T-helper 1 cell treated with Interleukin-12 subunit alpha and Interleukin-12 subunit beta and Interleukin-4 antibody, amounts not matched to agents 30 μg/mL and 1 μg/mL, for 36 hours (primary cell): ENCODE results near the gene MARF1.
"Not testable (repeated sequence)": the region's sequence is repeated elsewhere in the genome, so short reads cannot be mapped to it uniquely, and the experiment has no call there.

Source experiments
- H3K27ac Mint-ChIP-seq: one replicate; pipeline ENCODE4 v1.8.0; 2021; ENCODE audit warnings: mild to moderate bottlenecking, mixed read lengths
- H3K27me3 Mint-ChIP-seq: one replicate; pipeline ENCODE4 v1.8.0; 2021; ENCODE audit warnings: low read depth, mixed read lengths
- H3K36me3 Mint-ChIP-seq: one replicate; pipeline ENCODE4 v1.8.0; 2021; ENCODE audit warnings: low read depth, mixed read lengths
- H3K4me1 Mint-ChIP-seq: one replicate; pipeline ENCODE4 v1.8.0; 2021; ENCODE audit warnings: low read depth, mixed read lengths
- H3K4me3 Mint-ChIP-seq: one replicate; pipeline ENCODE4 v1.8.0; 2021; ENCODE audit warnings: mild to moderate bottlenecking, moderate library complexity, mixed read lengths
- H3K9me3 Mint-ChIP-seq: one replicate; pipeline ENCODE4 v1.8.0; 2021; ENCODE audit warnings: mixed read lengths

MARF1 gene

DNA sequence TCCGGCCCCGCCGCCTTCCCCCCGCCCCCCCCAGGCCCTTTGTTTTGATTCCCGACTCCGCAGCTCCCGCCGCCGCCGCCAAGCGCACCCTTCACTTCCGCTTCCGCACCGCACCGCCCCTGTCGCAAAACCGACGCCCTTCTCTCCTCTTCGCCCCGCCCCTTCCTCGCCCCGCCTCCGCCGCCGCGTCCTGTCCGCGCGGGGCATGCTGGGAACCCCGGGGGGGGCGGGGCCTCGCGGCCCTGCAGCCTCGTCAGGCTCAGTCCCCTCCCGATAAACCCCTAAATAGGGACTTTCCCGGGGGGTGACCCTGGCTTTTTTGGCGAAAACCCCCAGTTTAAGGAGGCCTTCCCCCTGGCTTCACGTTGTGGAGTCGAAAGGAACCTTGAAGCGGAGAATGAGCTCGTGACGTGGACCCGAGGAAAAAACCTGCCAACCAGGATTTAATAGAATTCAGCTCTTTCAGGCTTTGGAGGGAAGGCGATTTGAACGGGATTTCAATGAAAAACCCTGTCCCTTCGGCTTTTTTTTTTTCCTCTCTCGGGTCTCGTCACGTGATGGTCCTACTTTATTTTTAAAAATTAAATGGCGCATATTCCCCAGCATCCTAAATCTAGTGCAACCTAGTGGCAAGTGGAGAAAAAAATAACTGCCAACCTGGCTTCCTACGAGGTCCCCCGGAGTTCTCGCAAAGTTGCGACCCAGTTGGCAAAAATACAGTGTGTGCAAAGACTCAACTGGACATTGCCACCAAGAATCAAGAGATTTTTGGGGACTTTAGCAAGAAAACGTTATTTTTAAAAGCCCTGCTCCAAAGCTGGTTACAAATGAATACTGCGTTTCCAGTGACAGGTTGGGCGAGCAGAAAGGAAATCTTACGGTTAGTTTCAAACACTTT lies at the start of gene MARF1:
Gene MARF1, minus strand, starts transcription at position 107 of the 898 bp plus-strand sequence. CDS start 3,921 bp downstream, outside the sequence.
- H3K36me3 Mint-ChIP-seq = peaks cover 18% of the 10 kb centered on the region
- peaks cover 42% of the 10 kb centered on the region for H3K4me1 Mint-ChIP-seq
- H3K4me3 Mint-ChIP-seq = peak within 1 kb of the TSS; percentile 90
- no peaks in the 10 kb centered on the region for H3K9me3 Mint-ChIP-seq
- no peaks in the 10 kb centered on the region for H3K27me3 Mint-ChIP-seq
- peak within 1 kb of the TSS; percentile 98 for H3K27ac Mint-ChIP-seq

DNA sequence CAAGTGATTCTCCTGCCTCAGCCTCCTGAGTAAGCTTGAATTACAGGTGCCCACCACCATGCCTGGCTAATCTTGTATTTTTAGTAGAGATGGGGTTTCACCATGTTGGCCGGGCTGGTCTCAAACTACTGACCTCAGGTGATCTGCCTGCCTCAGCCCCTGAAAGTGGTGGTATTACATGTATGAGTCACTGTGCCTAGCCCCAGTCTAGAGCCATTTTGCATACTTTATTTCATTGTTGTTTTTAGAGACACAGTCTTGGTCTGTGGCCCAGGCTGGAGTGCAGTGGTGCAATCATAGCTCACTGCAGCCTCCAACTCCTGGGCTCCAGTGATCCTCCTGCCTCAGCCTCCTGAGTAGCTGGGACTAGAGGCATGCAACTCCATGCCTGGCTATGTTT lies 49.6 kb upstream of the MARF1 start:
- H3K27me3 Mint-ChIP-seq, H3K9me3 Mint-ChIP-seq, H3K4me1 Mint-ChIP-seq, H3K4me3 Mint-ChIP-seq, H3K27ac Mint-ChIP-seq: not testable (repeated sequence)
- H3K36me3 Mint-ChIP-seq = peaks cover 46% of the 10 kb centered on the region

- Mint-ChIP-seq H3K27me3 (no peaks in the 10 kb centered on the region), H3K4me3 (no peak overlapping the region), H3K4me1 (no peaks in the 10 kb centered on the region), H3K27ac (no peak overlapping the region), H3K9me3 (no peaks in the 10 kb centered on the region), H3K36me3 (peaks cover 47% of the 10 kb centered on the region)
Measured at GRCh38 chr16:15691046-15691445, 48.1 kb upstream of the MARF1 start.

GRCh38 chr16:15690296-15690695 lies 47.3 kb upstream of the MARF1 start:
- Mint-ChIP-seq H3K27ac (no peak overlapping the region), H3K36me3 (peaks cover 50% of the 10 kb centered on the region), H3K4me3 (no peak overlapping the region), H3K27me3 (no peaks in the 10 kb centered on the region), H3K4me1 (no peaks in the 10 kb centered on the region), H3K9me3 (no peaks in the 10 kb centered on the region)

GRCh38 chr16:15689290-15689689 lies 46.3 kb upstream of the MARF1 start:
- Mint-ChIP-seq H3K9me3 (no peaks in the 10 kb centered on the region), H3K36me3 (peaks cover 46% of the 10 kb centered on the region), H3K27me3 (no peaks in the 10 kb centered on the region), H3K27ac (no peak overlapping the region), H3K4me1 (no peaks in the 10 kb centered on the region), H3K4me3 (no peak overlapping the region)

GRCh38 chr16:15686287-15686686 lies 43.3 kb upstream of the MARF1 start:
- no peaks in the 10 kb centered on the region for H3K9me3 Mint-ChIP-seq
- peaks cover 36% of the 10 kb centered on the region for H3K36me3 Mint-ChIP-seq
- H3K4me1 Mint-ChIP-seq = peaks cover 5% of the 10 kb centered on the region
- H3K27ac Mint-ChIP-seq = no peak overlapping the region
- H3K27me3 Mint-ChIP-seq = no peaks in the 10 kb centered on the region
- no peak overlapping the region for H3K4me3 Mint-ChIP-seq

- Mint-ChIP-seq H3K36me3 (peaks cover 40% of the 10 kb centered on the region), H3K4me3 (no peak overlapping the region), H3K4me1 (peaks cover 11% of the 10 kb centered on the region), H3K27me3 (no peaks in the 10 kb centered on the region), H3K27ac (no peak overlapping the region), H3K9me3 (no peaks in the 10 kb centered on the region)
Measured at GRCh38 chr16:15682105-15682570, 39.2 kb upstream of the MARF1 start.

DNA sequence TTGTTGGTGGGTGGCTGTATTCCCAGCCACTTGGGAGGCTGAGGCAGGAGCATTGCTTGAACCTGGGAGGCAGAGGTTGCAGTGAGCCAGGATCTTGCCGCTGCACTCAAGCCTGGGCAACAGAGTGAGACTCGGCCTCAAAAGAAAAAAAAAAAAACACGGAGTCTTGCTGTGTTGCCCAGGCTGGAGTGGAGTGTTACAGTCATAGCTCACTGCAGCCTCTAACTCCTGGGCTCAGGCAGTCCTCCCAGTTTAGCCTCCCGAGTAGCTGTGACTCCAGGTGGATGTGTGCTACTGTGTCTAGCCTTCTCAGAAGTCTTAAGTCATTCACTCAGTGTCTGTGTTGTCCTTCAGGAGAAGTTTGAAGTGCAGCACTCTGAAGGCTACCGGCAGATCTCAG lies 34.5 kb upstream of the MARF1 start:
- H3K27ac Mint-ChIP-seq = peak overlapping the region; percentile 7
- no peaks in the 10 kb centered on the region for H3K27me3 Mint-ChIP-seq
- H3K4me1 Mint-ChIP-seq = peaks cover 34% of the 10 kb centered on the region
- no peak overlapping the region for H3K4me3 Mint-ChIP-seq
- no peaks in the 10 kb centered on the region for H3K9me3 Mint-ChIP-seq
- H3K36me3 Mint-ChIP-seq = peaks cover 59% of the 10 kb centered on the region

DNA sequence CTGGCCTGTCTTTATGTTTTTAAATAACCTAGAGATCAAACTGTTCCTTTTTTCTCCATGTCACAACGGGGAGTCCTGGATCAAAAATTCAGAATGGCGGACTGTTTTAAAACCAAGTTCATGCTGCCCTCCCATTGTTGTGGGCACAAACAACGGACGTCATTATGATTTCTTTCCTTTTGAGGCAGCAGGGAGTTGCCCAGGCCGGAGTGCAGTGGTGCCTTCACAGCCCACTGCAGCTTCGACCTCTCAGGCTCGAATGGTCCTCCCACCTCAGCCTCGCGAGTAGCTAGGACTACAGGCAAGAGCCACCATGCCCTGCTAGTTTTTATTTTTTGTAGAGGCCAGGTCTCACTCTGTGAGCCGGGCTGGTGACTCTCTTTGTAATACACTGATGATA lies 33.6 kb upstream of the MARF1 start:
- Mint-ChIP-seq H3K36me3 (peaks cover 54% of the 10 kb centered on the region), H3K27ac (peak overlapping the region; percentile 59)

DNA sequence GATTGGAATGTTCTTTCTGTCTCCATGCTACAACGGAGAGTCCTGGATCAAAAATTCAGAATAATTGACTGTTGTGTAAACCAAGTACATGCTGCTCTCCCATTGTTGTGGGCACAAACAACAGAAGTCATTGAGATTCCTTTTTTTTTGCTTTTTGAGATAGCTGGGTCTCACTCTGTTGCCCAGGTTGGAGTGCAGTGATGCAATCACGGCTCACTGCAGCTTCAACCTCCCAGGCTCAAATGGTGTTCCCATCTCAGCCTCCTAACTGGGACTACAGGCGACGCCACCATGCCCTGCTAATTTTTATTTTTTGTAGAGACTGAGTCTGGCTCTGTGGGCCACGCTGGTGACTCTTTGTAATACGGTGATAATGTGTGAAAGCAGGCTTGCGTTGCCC lies 31.6 kb upstream of the MARF1 start:
- Mint-ChIP-seq H3K4me1 (peaks cover 47% of the 10 kb centered on the region), H3K27me3 (no peaks in the 10 kb centered on the region), H3K27ac (peak overlapping the region; percentile 97), H3K9me3 (no peaks in the 10 kb centered on the region), H3K36me3 (peaks cover 54% of the 10 kb centered on the region), H3K4me3 (no peak overlapping the region)

More for the DNA sequence above, 33.6 kb upstream of the MARF1 start:
- H3K4me1 Mint-ChIP-seq = peaks cover 38% of the 10 kb centered on the region
- no peaks in the 10 kb centered on the region for H3K9me3 Mint-ChIP-seq
- H3K4me3 Mint-ChIP-seq = no peak overlapping the region
- no peaks in the 10 kb centered on the region for H3K27me3 Mint-ChIP-seq

DNA sequence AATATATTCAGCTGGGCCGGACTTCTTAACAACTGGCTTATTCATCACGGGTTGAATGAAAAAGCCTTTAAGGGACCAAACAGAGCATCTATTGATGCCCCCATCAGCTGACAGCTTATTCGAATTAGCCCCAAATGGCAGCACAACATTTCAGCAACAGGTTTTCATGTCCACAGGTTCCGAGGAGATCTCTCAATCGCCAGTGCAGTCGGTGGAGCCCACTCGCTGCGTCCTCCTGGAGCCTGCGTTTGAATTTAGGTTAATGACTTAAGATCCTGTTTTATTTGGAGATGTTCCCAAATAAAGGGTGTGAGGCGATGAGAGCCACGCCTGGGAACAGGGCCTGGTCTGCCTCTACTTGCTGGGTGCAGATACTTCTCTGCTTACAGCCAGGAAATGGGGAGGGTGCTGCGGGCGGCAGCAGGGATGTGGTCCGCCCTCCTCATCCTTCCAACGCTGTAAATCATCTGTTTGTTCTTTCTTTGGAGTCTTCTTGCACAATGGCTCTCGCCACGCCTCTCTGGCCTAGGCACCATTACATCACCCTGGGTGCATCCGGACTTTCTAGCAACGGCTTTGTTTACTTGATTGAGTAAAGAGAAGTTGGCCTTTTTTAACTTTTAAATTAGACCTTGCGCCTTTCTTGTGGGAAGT lies 29.7 kb upstream of the MARF1 start:
- Mint-ChIP-seq H3K36me3 (peaks cover 46% of the 10 kb centered on the region), H3K27ac (peak overlapping the region; percentile 97), H3K4me3 (peak overlapping the region; percentile 72), H3K9me3 (no peaks in the 10 kb centered on the region), H3K27me3 (no peaks in the 10 kb centered on the region), H3K4me1 (peaks cover 44% of the 10 kb centered on the region)

DNA sequence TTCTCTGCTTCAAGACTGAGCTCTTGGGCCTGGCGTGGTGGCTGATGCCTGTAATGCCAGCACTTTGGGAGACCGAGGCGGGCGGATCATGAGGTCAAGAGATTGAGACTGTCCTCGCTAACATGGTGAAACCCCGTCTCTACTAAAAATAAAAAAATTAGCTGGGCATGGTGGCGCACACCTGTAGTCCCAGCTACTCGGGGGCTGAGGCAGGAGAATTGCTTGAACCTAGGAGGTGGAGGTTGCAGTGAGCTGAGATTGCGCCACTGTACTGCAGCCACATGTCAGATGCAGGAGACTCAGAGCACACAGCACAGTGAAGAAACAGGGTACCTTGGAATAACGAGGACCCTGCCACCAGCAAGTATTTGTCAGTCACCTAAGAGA lies 29.2 kb upstream of the MARF1 start:
- H3K27ac Mint-ChIP-seq = peak overlapping the region; percentile 97
- H3K4me1 Mint-ChIP-seq = peaks cover 45% of the 10 kb centered on the region
- not testable (repeated sequence) for H3K27me3 Mint-ChIP-seq, H3K9me3 Mint-ChIP-seq
- peaks cover 45% of the 10 kb centered on the region for H3K36me3 Mint-ChIP-seq
- peak overlapping the region; percentile 72 for H3K4me3 Mint-ChIP-seq

GRCh38 chr16:15671530-15672117 lies 28.7 kb upstream of the MARF1 start:
- H3K36me3 Mint-ChIP-seq = peaks cover 42% of the 10 kb centered on the region
- peak overlapping the region; percentile 97 for H3K27ac Mint-ChIP-seq
- no peak overlapping the region for H3K4me3 Mint-ChIP-seq
- peaks cover 44% of the 10 kb centered on the region for H3K4me1 Mint-ChIP-seq
- H3K27me3 Mint-ChIP-seq = no peaks in the 10 kb centered on the region
- H3K9me3 Mint-ChIP-seq = no peaks in the 10 kb centered on the region

GRCh38 chr16:15667091-15667742 lies 24.3 kb upstream of the MARF1 start:
- H3K4me1 Mint-ChIP-seq = peaks cover 25% of the 10 kb centered on the region
- H3K27me3 Mint-ChIP-seq = no peaks in the 10 kb centered on the region
- H3K36me3 Mint-ChIP-seq = peaks cover 26% of the 10 kb centered on the region
- H3K9me3 Mint-ChIP-seq = no peaks in the 10 kb centered on the region
- no peak overlapping the region for H3K27ac Mint-ChIP-seq
- H3K4me3 Mint-ChIP-seq = no peak overlapping the region
